Fibroblast of skin of right biceps (primary cell): ENCODE data around the gene SHOX.

Experiments
- DNase-seq: peaks from one replicate; pipeline ENCODE4 v3.0.0-alpha.2; 2013

SHOX gene

DNA sequence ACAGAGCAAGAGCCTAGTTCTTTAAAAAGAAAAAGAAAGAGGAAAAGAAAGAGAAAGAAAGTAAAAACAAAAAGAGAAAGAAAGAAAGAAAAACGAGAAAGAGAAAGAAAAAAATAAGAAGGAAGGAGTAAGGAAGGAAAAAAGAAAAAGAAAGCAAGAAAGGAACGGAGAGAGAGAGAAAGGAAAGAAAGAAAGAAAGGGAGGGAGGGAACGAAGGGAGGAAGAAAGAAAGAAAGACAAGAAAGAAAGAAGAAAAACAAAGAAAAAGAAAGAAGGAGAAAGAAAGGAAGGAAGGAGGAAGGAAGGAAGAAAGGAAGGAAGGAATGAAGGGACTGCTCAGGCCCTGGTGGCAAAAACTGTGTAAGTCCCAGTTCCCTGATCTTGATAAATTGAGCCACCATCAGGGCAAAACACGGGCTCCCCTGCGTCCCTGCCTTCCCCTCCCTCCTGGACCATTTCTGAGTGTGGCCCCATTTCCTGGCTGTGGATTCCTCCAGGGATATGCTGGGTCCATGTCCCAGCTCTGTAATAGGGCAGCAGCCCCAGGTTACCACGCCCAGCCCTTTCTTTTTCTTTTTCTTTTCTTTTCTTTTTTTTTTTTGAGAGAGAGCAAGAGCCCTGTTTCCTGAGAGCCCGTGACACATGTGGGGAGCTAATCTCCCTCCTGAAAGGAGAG lies 44.8 kb downstream of the SHOX start:
- no peak for DNase-seq

- DNase-seq: no peak
These were observed 45.3 kb downstream of the SHOX start for GRCh38 chrX:675955-676295.

- DNase-seq: no peak
These were observed 46.8 kb downstream of the SHOX start for GRCh38 chrX:677376-677775.

DNA sequence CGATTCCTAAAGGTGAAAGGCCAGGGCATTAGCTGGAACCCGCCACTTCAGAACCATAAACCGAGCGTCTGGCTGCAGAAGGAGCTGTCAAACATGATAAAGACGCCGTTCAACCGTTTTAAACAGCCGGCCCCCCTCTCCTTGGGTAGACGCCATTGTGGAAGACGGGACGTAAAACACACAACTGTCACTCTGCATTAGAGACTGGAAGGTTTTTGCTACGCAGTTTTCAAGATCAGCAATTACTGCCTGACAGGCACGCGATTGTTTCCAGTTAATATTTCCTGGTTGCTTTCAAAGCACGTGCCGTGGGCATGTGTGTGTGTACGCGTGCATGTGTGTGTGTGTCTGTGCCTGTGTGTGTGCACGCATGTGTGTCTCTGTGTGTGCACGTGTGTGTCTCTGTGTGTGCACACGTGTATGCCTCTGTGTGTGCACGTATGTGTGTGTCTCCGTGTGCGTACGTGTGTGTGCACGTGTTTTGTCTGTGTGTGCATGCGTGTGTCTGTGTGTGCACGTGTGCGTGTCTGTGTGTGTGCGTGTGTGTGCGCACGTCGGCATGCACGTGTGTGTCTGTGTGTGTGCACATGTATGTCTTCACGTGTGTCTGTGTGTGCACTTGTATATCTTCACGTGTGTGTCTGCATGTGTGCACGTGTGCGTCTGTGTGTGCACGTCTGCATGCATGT lies 48.8 kb downstream of the SHOX start:
- DNase-seq: no peak

GRCh38 chrX:680062-680461 lies 49.5 kb downstream of the SHOX start:
- no peak for DNase-seq

- DNase-seq: no peak
These were observed 51.4 kb downstream of the SHOX start for GRCh38 chrX:681989-682388.

DNA sequence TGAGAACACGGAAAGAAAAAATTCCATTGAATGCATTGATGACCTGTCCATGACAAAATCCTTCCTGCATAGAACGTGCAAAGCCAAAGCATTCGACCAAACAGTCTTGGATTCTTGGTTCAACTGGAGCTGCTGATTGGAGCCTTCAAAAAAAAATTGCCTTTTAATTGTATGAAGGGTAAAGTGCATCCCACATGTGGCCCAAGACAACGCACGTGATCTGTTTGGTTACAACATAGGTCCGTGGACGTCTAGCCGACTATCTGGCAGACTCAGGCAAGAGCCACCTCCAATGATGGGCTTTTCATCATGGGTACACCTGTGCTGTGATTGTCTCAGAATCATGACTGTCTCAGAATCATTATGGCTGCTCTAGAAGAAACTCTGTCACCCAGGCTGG lies 52.3 kb downstream of the SHOX start:
- no peak for DNase-seq

GRCh38 chrX:683576-683975 lies 53.0 kb downstream of the SHOX start:
- DNase-seq: no peak

DNA sequence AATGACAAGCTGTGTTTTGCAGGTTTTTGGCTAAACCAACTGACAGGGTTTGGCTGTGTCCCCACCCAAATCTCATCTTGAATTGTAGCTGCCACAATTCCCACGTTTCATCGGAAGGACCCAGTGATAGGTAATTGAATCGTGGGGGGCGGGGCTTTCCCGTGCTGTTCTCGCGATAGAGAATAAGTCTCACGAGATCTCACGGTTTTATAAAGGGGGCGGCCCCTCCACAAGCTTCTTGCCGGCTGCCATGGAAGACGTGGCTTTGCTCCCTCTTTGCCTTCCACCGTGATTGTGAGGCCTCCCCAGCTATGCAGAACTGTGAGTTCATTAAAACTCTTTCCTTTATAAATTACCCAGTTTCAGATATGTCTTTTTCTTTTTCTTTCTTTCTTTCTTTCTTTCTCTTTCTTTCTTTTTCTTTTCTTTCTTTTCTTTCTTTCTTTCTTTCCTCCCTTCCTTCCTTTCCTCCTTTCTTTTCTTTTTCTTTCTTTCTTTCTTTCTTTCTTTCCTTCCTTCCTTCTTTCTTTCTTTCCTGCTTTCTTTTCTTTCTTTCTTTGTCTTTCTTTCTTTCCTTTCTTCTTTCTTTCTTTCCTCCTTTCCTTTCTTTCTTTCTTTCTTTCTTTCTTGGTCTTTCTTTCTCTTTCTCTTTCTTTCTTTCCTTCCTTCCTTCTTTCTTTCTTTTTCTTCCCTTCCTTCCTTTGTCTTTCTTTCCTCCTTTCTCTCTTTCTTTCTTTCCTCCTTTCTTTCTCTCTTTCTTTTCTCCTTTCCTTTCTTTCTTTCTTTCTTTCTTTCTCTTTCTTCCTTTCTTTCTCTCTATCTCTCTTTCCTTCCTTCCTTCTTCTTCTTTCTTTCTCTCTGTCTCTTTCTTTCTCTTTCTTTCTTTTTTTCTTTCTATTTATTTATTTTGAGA lies 54.8 kb downstream of the SHOX start:
- DNase-seq: no peak

- DNase-seq: no peak
These were observed 59.4 kb downstream of the SHOX start for GRCh38 chrX:689983-690382.

DNA sequence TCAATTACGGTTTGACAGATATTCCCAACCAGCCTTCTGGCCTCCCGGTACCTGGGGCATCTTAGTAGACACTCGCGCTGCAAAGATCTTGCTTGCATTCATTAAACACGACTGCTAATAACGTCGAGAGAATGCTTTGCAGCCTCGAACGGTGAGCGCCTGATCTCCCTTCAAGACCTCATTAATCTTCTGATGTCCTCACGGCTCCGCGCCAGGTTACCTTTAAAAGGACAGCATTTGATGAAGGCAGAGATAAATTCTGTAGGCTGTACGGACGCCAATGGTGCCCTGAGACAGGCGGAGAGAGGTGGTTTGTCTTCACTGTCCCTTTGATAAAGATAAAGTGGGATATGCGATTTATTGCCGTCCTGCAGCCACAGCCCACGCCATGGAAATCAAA lies 64.2 kb downstream of the SHOX start:
- no peak for DNase-seq

GRCh38 chrX:698206-698605 lies 67.6 kb downstream of the SHOX start:
- peak; percentile 57 for DNase-seq

DNA sequence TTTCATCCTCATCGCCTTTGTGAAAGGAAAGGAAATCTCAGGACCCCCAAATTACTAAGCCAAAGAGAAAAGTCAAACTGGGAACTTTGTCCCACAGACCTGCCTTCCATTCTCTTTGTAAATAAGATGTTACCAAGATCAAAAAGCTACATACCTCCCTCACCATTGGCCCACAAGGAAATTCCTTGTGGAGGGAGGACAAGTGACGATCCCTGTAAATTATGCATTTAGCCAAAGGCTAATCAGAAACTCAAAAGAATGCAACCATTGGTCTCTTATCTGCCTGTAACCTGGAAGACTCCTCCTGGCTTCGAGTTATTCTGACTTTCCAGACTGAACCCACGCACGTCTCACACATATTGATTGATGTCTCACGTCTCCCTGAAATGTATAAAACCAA lies 70.3 kb downstream of the SHOX start:
- DNase-seq: no peak

GRCh38 chrX:701673-702072 lies 71.1 kb downstream of the SHOX start:
- DNase-seq: no peak

DNA sequence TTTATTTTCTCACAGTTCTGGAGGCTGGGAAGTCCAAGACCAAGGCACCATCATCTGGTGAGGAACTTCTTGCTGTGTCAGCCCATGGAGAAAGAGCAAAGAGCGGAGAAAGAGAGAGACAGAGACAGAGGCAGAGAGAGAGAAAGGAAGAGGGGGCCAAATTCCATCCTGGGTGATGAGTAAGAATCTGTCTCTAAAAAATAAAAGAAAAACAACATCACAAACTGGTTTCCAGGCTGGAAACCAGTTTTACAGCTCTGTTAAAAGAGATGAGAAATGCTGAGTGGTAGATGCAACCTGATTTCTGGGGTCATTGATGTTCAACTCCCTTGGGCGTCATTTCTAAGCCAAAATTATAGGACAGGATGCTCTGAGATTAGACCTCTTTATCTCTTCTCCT lies 72.9 kb downstream of the SHOX start:
- DNase-seq: no peak

- DNase-seq: peak; percentile 81
These were observed 73.3 kb downstream of the SHOX start for GRCh38 chrX:703866-704265.
